Activated T-cell treated with anti-CD3 and anti-CD28 coated beads for 48 hours (primary cell): ENCODE measurements around the gene NCKAP5L.
"Not testable (repeated sequence)": the region's sequence is repeated elsewhere in the genome, so short reads cannot be mapped to it uniquely, and the experiment has no call there.

Experiments
- DNase-seq: peaks from one replicate; pipeline ENCODE4 v3.0.0-alpha.2; 2020; ENCODE audit warnings: low read depth

NCKAP5L gene

DNA sequence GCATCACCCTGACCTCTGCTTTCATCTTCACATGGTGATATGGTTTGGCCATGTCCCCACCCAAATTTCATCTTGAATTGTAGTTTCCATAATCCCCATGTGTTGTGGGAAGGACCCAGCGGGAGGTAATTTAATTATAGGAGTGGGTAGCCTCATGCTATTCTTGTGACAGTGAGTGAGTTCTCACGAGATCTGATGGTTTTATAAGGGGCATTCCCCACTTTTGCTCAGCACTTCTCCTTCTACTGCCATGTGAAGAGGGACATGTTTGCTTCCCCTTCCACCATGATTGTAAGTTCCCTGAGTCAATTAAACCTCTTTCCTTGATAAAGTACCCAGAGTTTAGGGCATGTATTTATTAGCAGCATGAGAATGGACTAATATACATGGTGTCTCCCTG, 48.6 kb downstream of the NCKAP5L start:
- DNase-seq, result no peak

DNA sequence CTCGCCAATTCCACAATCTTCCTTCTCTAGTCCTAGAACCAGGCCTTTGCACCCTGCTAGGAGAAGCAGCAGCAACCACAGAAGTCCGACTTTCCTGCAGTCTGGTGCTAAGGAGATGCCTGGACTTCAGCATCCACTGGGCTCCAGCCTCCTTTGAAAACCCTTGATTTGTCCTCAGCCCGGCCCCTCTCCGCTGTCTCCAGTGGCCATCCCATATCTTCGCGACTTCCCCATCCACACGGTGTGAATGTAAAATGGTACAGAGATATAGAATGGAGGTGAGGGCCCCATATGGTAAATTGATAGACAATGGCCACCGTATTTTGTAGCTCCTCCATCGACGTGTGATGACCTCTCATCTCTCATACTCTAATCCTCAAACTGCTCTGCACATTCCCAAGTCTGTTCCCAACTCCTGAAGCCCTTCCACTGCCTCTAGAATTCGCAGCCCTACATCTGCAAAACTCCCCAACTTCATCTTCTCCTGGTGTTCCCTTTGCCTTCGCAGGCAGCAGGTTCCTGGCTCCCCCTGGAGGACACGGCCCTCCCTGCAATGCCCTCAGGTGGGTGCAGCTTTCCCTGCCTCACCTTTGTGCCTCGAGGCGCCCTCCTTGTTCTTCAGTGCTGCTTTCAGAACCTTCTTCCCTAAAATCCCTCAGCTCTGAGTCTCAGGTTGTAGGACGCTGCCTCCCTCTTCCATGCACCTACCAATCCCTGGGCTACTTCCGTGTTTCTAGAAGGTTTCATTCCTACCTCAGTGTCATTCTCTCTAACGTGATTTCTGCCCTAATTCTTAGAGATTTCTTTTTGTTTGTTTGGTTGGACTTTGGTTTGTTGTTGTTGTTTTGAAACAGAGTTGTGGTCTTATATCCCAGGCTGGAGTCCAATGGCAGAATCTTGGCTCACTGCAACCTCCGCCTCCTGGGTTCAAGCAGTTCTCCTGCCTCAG, 50.1 kb downstream of the NCKAP5L start:
- peak; percentile 61 for DNase-seq

DNA sequence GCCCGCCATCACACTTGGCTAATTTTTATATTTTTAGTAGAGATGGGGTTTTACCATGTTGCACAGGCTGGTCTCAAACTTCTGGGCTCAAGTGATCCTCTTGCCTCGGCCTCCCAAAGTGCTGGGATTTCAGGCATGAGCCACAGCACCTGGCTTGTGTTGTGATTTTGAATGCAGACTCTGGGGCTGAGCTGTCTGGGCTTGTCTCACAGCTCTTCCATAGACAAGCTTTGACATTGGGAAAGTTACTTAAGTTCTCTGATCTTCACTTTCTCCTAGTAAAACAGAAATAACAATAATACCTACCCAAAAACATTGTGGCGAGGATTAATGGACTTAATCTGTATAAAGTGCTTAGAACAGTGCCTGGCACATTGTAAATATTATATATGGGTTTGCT, 50.9 kb downstream of the NCKAP5L start:
- no peak for DNase-seq

DNA sequence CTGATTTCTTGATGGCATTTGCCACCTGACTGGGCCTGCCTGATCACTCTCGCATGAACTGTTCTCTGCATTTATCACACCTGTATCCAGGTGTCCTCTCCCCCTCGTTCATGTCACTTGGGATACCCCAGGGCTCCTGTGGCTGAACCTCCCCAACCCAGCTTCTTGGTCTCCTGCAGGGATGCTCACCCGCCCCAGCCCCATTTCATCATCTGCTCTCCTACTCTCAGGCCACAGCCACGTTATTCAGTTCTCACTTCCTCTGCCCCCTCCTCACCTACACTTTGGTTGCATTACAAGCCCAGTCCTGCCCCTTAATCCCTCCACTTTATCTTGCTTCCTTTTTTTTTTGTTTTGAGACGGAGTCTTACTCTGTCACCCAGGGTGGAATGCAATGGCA, 51.4 kb downstream of the NCKAP5L start:
- no peak for DNase-seq

DNA sequence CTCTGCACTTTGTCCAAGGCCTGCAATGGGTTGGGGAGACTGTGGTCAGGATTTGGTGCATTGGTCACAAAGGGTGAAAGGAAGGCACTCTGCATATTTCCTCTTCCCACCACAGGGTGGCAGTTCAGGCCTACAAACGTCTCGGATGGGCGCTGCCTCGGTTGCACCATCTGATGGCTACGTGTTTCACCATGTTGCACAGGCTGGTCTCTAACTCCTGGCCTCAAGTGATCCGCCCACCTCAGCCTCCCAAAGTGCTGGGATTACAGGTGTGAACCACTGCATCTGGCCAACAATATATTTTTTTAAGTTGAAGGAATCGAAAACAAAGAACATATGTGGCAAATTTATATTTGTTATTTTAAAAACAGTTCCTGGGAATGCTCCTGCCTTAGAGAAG, 51.8 kb downstream of the NCKAP5L start:
- DNase-seq, result peak; percentile 56

DNA sequence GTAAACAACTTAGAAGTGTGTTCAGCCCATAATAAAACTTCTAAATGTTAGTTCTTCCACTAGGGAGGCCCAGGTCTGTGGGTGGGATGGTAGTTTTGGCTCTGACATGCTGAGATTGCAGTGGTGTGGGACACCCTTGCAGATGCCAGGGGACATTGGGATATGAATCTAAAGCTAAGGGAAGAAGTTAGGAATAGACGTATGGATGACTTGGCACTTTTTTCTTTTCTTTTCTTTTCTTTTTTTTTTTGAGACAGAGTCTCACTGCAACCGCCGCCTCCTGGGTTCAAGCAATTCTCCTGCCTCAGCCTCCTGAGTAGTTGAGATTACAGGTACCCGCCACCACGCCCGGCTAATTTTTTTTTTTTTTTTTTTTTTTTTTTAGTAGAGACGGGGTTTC, 55.1 kb downstream of the NCKAP5L start:
- not testable (repeated sequence) for DNase-seq

DNA sequence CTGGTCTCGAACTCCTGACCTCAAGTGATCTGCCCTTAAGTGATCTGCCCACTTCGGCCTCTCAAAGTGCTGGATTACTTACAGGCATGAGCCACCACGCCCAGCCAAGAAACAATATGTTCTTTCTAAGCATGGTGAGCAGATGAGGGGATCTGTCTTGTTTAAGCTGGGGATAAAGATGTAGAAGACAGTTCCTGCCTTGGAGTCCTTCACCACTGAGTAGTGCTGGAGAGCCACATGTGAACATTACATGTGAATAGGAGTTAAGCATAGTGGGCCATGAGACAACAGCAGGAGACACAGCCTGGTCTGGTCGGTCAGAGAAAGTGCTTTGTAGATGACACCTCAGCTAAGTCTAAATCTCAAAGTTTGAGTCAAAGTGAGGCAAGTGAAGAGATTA, 60.9 kb downstream of the NCKAP5L start:
- DNase-seq, result no peak

DNA sequence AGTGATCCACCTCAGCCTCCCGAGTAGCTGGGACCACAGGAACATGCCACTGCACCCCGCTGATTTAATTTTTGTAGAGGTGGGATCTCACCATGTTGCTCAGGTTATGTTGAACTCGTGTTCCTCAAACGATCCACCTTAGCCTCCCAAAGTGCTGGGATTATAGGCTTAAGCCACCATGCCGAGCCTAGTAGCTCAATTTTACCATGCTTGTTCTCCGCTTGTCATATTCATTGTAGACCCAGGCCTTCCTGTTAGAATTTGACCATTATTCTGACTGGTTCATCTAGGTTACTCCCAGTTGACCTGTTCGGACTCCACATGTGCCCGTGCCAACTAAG, 62.1 kb downstream of the NCKAP5L start:
- DNase-seq, result no peak

DNA sequence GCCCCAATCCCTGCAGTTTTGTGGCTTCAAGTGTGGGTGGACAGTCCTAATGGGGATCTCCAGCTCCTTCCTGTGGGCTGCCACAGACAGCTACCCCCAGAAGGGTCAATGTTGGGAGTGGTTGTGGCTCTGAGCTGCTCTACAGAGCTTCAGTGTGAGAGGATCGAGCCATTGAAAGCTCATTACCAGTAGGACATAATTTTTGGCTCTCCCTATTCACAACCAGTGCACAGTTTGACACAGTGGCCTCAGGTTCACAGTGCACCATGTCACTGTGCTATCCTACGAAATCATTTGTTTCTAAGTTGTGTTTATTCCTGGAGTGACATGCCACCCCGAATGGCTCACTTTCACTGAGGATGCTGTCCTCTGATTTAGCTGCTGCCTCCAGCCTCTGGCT, 64.1 kb downstream of the NCKAP5L start:
- DNase-seq, result no peak

DNA sequence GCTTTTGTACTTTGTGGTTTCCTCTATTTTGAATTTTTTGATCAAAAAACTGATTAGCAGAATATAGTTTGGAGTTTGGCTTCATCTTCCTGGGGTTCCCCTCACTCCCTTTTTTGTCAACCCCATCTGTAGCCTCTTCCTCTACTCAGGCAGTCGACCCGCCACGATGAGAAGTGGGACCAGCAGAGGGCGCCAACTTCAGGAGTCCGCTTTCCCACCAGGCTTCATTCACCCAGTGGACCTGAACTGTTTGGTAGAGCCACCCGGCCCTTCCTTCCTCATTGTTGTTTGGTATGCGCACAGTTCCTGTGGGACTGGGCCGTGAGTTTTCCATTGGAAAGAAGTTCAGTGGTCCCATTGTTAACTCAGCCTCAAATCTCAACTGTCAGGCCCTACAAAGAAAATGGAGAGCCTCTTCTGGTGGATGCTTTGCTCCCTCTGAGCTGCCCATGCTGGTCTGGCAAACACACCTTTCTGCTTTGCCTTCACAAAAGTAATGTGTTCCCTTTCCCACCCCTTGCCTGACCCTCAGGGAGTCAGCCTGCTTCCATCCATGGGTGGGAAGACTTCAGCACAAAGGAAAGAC, 65.1 kb downstream of the NCKAP5L start:
- DNase-seq, result peak; percentile 72

DNA sequence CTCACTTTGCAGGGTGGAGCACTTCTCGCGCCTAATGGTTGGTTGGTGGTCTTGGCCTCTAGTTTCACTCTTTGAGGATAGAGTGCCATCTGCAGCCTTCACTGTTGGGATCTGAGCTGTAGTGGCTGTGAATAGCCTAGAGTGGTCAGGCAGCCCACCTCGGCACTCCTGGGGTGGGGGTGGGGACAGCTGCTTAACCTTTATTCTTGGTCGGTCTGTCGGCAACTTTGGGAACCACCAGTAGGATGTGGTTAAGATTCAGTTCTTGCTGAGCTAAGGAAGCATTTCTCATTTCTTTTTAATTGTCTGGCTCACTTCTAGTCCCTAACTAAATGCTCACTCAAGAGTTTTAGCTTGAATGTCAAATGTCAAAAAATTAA, 65.8 kb downstream of the NCKAP5L start:
- DNase-seq, result no peak

DNA sequence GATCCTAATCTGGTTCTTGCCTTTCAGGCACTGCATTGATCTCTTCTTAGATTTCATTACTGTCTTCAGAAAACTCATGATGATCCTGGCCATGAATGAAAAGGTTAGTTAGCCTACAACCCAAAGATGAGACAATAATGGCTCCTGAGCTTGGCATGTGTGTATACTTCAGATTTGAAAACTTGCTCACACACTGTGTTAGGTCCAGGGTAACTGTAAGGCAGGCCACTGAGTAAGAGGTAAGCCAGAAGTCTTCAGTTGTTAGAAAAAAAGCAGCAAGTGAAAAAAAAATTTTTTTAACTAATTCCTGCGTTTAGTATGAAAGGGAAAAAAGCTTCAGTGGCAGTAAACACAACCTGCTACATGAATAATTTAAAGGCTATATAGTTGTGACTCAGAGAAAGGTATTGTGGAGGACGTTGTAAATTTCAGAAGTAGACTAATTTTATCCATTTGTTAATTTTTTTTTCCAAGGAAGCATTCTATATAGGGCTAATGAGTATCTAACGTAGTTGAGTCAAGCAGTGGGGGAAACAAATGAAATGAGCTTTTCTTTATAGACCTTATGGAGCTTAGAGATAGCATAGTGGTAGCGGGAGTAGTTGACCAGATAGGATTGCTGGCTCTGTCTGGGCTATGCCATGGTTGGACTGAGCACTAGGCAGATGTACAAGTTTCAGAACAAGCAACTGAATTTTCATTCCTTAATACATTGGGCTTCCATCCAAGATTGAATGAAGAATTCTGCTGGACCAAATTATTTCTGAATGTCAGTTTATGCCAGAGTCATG, 66.3 kb downstream of the NCKAP5L start:
- no peak for DNase-seq

DNA sequence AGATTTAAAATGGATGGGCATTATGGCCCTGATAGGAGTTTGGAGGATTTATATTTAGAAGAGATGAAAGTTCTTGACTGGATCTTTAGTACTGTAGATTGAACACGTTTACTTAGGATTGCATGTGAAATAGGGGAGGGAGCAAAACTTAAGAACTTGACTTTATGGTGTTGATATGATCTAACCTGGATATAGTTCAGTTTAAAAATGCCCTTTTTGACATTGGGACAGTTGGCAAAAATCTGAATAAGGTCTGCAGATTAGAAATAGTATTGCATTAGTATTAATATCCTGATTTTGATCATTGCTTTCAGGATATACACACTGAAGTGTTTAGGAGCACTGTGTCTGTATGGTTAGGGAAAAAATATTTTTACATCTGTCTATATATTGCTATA, 77.2 kb downstream of the NCKAP5L start:
- DNase-seq, result no peak

DNA sequence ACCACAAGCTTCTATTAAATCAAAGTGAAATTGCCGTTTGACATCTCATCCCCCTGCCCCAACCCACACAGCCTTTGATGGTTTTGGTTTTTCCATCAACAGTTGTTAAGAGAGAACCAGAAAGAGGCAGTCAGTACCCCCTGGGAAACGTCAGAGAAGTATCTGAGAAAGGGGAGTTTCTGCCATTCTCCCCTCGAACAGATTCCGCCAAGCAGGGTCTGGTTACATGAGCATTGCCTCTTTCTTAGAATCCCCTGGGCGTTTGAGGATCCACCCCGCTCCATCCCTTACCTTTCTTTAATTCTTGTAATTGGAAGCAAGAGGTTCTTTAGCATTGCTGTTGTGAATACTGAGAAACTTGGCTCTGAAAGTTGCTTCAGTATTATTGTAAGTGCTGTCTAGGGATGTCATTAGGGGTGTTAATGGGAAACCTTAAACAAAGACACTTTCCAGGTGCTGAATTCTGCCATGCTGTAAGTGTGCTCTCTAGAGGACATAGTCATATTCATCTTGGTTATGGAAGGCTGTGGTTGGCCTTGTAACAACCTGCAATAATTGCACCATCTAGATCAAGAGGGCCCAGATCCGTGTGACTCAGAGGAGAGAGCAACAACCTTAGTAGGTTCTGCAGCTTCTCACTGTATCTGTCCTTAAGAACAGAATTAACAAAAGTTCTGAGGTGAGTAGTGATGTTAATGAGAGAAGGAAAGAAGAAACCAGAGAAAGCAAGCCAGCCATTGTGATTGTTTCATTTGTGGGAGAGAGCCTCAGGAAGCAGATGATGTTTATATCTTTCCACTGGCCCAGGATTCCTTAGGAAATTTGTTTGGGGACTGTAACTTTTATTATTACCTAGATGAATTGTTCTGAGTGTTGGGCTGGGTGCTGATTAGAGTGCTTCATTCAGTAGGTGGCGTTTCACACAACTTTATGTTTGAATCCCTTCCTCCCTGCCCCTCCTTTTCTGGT, 77.9 kb downstream of the NCKAP5L start:
- DNase-seq, result peak; percentile 41

DNA sequence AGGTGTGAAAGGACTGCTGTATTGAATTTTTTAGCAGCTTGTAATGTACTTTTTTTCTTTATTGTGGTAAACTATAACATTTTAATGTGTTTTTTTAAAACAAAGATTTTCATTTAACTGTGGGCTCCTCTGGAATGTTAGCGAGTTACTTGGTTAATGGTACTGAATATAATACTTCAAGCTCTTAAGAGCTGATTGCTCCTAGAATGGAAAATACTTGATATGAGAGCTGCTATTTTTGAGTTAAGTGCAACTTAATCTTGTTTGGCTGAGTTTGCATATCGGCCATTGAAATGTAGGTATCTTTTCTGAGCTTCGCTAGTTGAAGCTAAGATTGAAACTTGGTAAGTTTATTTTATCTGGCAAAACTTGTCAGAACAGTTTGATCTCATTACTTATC, 79.4 kb downstream of the NCKAP5L start:
- DNase-seq, result no peak

DNA sequence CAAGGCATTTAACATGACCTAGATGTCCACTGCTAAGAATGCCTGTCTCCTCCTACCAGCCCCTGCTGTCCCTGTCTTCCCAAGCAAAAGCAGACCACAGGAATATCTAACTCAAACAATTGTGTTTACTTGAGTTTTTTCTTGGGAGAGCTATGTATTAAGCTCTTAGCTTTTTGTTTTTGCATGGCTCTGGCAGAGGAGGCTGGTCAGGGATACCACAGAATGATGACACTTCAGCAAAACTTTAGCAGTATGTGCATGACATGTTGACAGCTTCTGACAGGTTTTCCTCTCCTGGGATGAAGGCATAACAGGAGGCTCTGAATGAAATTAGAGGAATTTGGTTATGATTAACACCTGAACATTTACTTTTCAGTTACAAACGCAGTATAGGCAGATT, 79.9 kb downstream of the NCKAP5L start:
- no peak for DNase-seq

DNA sequence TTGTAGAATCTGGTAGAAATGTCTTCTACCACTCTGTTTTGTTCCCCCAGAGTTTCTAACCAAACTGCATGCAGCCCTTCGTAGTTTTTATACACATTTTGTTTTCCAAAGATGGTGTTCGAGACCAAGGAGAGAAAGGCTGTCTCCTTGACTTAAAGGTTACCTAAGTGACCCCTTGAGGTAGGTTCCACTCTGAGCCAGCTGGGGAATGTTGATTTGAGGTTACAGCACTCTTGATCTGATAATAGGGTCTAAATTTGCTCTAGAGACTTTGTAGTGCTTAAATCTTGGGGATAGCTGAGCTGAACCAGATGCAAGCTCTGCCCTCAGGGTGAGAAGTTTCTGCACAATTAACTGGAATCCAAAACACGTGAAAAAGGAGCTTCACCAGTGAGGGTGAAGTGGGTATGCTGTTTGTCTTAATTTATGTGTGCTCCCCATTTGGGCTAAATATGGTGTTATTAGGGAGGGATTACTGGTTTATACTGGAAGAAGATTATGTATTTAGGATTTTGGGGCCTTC, 83.8 kb downstream of the NCKAP5L start:
- DNase-seq, result no peak

DNA sequence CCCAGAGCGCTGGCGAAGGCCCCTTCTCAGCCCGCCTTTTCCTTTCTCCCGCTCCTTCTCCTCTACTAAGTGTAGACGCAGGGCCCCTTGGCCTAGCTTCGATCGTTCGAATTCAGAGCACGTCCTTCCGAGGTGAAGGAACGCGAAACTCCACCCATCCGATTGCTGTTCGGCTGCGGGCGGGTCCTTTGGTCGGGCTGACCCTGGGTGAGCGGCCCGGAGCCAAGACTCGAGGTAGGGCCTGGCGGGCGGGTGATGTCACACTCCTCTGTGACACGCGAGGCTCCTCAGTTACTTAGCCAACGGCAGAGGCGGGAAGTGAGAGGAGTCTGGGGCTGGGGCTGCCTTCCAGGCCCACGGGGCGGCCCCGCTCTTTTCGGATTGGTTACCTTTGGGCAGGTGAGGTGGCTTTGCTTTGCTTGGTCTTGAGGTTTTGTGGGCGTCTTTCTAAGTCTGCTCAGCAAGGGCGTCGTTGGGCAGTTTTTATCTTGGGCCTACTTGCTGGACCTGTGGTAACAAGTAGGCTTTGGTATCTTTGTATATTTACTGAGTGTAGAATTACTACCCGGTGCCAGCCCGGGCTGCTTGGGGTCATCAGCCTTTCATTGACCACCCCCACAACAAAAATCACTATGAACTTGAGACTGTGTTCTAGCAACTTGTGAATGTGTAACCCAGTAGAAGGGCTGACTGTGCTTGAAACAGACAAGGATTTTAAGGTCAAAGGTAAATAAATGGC, 86.2 kb downstream of the NCKAP5L start:
- DNase-seq, result peak; percentile 84
